GM12878 (cell line): ENCODE data around the gene SORCS2. TPM values are rescaled to one million over a fixed set of nuclear protein-coding genes. Genes with fewer than 3 reads are reported as not detected.

ENCODE experiments used
- ATAC-seq: fragments of 200-7000 bp; cut with Tn5 transposase; 3 replicates; pipeline ENCODE4 v1.9.1; 2020; ENCODE audit warnings: mild to moderate bottlenecking, moderate library complexity
- BruUV-seq: library from RNA; stranded (reverse); fragments of 400-500 nt; replicated peaks from 2 replicates; lab custom pipeline; 2021; lab: Mats Ljungman, UMichigan
- CTCF ChIA-PET: fragments of 300-600 bp; sonication (Branson Sonifier 250); formaldehyde crosslinking; extraction: SDS; loops from one replicate; lab custom pipeline; 2021; ENCODE audit warnings: inconsistent platforms; lab: Yijun Ruan, JAX
- POLR2A ChIA-PET: fragments of 350-600 bp; formaldehyde crosslinking; extraction: SDS; loops from one replicate; lab custom pipeline; 2021; ENCODE audit warnings: inconsistent platforms; lab: Charles Lee
- RAD21 ChIA-PET: fragments of 300-600 bp; sonication (Branson Sonifier 250); formaldehyde crosslinking; loops from one replicate; lab custom pipeline; 2023; ENCODE audit warnings: antibody characterized with exemption; ENCODE audit not compliant: unreplicated experiment; lab: Charles Lee
- SMC1A ChIA-PET: fragments of 300-600 bp; sonication (Branson Sonifier 250); formaldehyde crosslinking; loops from one replicate; lab custom pipeline; 2023; ENCODE audit not compliant: unreplicated experiment, uncharacterized antibody; lab: Charles Lee
- DNase-seq: peaks from one replicate; pipeline ENCODE4 v3.0.0-alpha.2; 2011; ENCODE audit warnings: low read depth, low spot score
- FAIRE-seq: peaks from 3 replicates; lab custom pipeline; 2011; peaks lifted over from hg19 to GRCh38; lab: Jason Lieb, UNC
- H2AFZ ChIP-seq: 2 replicates; pipeline ENCODE4 v1.6.0; 2011; ENCODE audit warnings: low read depth, low read length, control low read depth; ENCODE audit not compliant: control insufficient read depth
- H3K27ac ChIP-seq: 2 replicates; pipeline ENCODE4 v1.5.1; 2011; ENCODE audit warnings: control low read depth; ENCODE audit not compliant: control insufficient read depth, insufficient read depth
- H3K27me3 ChIP-seq, 2 experiments: replicated peaks in 1 of 2; 2 replicates each; pipeline versions ENCODE4 v1.6.0 to v1.6.1; 2011; ENCODE audit warnings: low read length in 1 of 2; ENCODE audit not compliant: control insufficient read depth in 2 of 2, insufficient read depth in 2 of 2
- H3K36me3 ChIP-seq, 2 experiments: 2 replicates each; pipeline ENCODE4 v1.5.1; 2011; ENCODE audit warnings: low read length in 1 of 2; ENCODE audit not compliant: control insufficient read depth in 2 of 2, insufficient read depth in 2 of 2
- H3K4me1 ChIP-seq: 2 replicates; pipeline ENCODE4 v1.6.1; 2011; ENCODE audit warnings: mild to moderate bottlenecking, low read length, moderate library complexity, mixed read lengths; ENCODE audit not compliant: control insufficient read depth, insufficient read depth
- H3K4me2 ChIP-seq: 2 replicates; pipeline ENCODE4 v1.6.0; 2011; ENCODE audit warnings: control low read depth; ENCODE audit not compliant: control insufficient read depth, insufficient read depth
- H3K4me3 ChIP-seq: fragments of 200-600 bp; sonication (generic); 2 replicates; pipeline ENCODE4 v1.5.1; 2016
- H3K79me2 ChIP-seq: 2 replicates; pipeline ENCODE4 v1.6.0; 2011; ENCODE audit warnings: low read length; ENCODE audit not compliant: control insufficient read depth, insufficient read depth
- H3K9ac ChIP-seq: 2 replicates; pipeline ENCODE4 v1.8.0; 2011; ENCODE audit warnings: low read length, control low read depth, mixed read lengths; ENCODE audit not compliant: control insufficient read depth, insufficient read depth
- H3K9me3 ChIP-seq: replicated peaks from 3 replicates; pipeline ENCODE4 v1.5.1; 2011; ENCODE audit warnings: mild to moderate bottlenecking, low read length; ENCODE audit not compliant: control insufficient read depth, insufficient read depth
- H4K20me1 ChIP-seq: 2 replicates; pipeline ENCODE4 v1.6.0; 2011; ENCODE audit not compliant: control insufficient read depth, insufficient read depth
- CHD1 ChIP-seq: IDR thresholded peaks from 2 replicates; pipeline ENCODE4 v1.6.1; 2012; ENCODE audit warnings: low read depth, low read length, improper control_type of control experiment
- E2F4 ChIP-seq: IDR thresholded peaks from 2 replicates; pipeline ENCODE4 v1.6.1; 2012; ENCODE audit warnings: low read depth, low read length, improper control_type of control experiment
- E2F8 ChIP-seq: fragments of 450-650 bp; IDR thresholded peaks from 2 replicates; pipeline ENCODE4 v1.6.1; 2018; ENCODE audit warnings: mild to moderate bottlenecking, low read depth, moderate library complexity; ENCODE audit not compliant: partially characterized antibody
- ELK1 ChIP-seq: IDR thresholded peaks from 2 replicates; pipeline ENCODE4 v1.6.1; 2012; ENCODE audit warnings: low read depth, low read length, improper control_type of control experiment
- MYB ChIP-seq: fragments of 150-350 bp; IDR thresholded peaks from 2 replicates; pipeline ENCODE4 v1.6.1; 2014; ENCODE audit warnings: mild to moderate bottlenecking, low read depth, low read length, borderline replicate concordance
- ZBED1 ChIP-seq: IDR thresholded peaks from 2 replicates; pipeline ENCODE4 v1.6.1; 2016; ENCODE audit warnings: borderline replicate concordance
- ZNF687 ChIP-seq: fragments of 450-650 bp; IDR thresholded peaks from 2 replicates; pipeline ENCODE4 v1.6.1; 2017; ENCODE audit warnings: mild to moderate bottlenecking, moderate library complexity
- whole genome bisulfite sequencing: methylation state at CpG from one replicate; pipeline ENCODE4 v1.1.6; 2016; ENCODE audit warnings: low lambda C conversion rate; ENCODE audit not compliant: insufficient replicate concordance, insufficient coverage; ENCODE audit errors: missing lambda C conversion rate; 5-methylcytosine and 5-hydroxymethylcytosine counted together
- in situ Hi-C: fragments of 300-500 bp; cut with MboI; formaldehyde crosslinking; loops from 9 replicates; pipeline ENCODE4 v1.14.3; 2018; ENCODE audit warnings: mixed read lengths
- intact Hi-C: fragments of 100-400 bp; cut with micrococcal nuclease; formaldehyde crosslinking; loops from one replicate; pipeline ENCODE4 v1.14.2; 2022; ENCODE audit not compliant: unreplicated experiment
- polyA plus RNA-seq, 11 experiments: library from polyadenylated mRNA; depleted of rRNA in 4 of 11; unstranded in 6 of 11; stranded (reverse) in 5 of 11; fragments of >200 nt; fragmentation: Nextera tagmentation in 4 of 11; fragmentation: Illumina TruSeq in 1 of 11; extraction: Ambion mirVana in 4 of 11; extraction: Trizol in 1 of 11; gene quantifications; 1 replicate in 1 of 11; 2 replicates in 10 of 11; pipeline versions ENCODE4 v1.2.1 to v1.2.3, GENCODE V29; 2011 to 2016; ENCODE audit warnings: inconsistent platforms in 2 of 11, missing spikeins in 2 of 11, low read depth in 1 of 11
- total RNA-seq, 4 experiments: library from RNA; depleted of rRNA in 3 of 4; stranded (reverse); fragments of >200 nt in 3 of 4; fragmentation: Illumina TruSeq in 1 of 4; extraction: Trizol in 1 of 4; gene quantifications; 2 replicates each; pipeline versions ENCODE4 v1.2.1 to v1.2.3, GENCODE V29; 2013 to 2021

Gene SORCS2
- total and polyA plus RNA-seq, 10 of the 15 experiments (the other 5 are each of a cell fraction or from before 2014, with no cell fraction given) = 0.01 to 0.15 (median 0.05) TPM; not detected in 5

- TF ChIP-seq E2F8 (no peak), E2F4 (no peak), ELK1 (no peak)
These were observed 331.2 kb downstream of the SORCS2 start (continued) for GRCh38 chr4:7523526-7523925.

GRCh38 chr4:7524064-7524682 is 331.8 kb downstream of the SORCS2 start:
- BruUV-seq = no TSS peak
- no peaks in the 10 kb centered on the region for H3K9me3 ChIP-seq
- H3K79me2 ChIP-seq = no peaks in the 10 kb centered on the region
- ChIA-PET CTCF (no interaction called here), POLR2A (no interaction called here), RAD21 (no interaction called here), SMC1A (no interaction called here)
- no peak overlapping the region for H3K4me3 ChIP-seq
- H3K4me2 ChIP-seq = no peak overlapping the region
- no peaks in the 10 kb centered on the region for H3K4me1 ChIP-seq
- H4K20me1 ChIP-seq = no peaks in the 10 kb centered on the region
- H3K36me3 ChIP-seq = no peaks in the 10 kb centered on the region
- H3K9ac ChIP-seq = no peak overlapping the region
- no peak overlapping the region for H3K27ac ChIP-seq
- in situ Hi-C loops = no loop called here
- no peak for DNase-seq
- 14% methylated on average over 12 of the region's 12 CpGs for WGBS
- H3K27me3 ChIP-seq = peaks cover 0 to 4% of the 10 kb centered on the region in 2 experiments; a peak in 2 of 4 replicates
- intact Hi-C loops = no loop called here
- no peak for FAIRE-seq
- no peak for ATAC-seq
- TF ChIP-seq ZBED1 = no peak
- TF ChIP-seq MYB = no peak
- TF ChIP-seq ZNF687 = no peak
- TF ChIP-seq CHD1 = no peak
- no peak overlapping the region for H2AFZ ChIP-seq
